Kidney (tissue), 14 donors: ENCODE data around the gene ANO7. TPM values are rescaled to one million over a fixed set of nuclear protein-coding genes. Genes with fewer than 3 reads are reported as not detected.

Experiments used
- DNase-seq, 5 donors: peaks; one replicate each; pipeline ENCODE4 v3.0.0-alpha.2; 2013 to 2020
- FAIRE-seq: peaks from 2 replicates; lab custom pipeline; 2012; peaks lifted over from hg19 to GRCh38; lab: Jason Lieb, UNC
- H3K27ac ChIP-seq, 2 donors: one replicate each; pipeline ENCODE4 v1.7.0; 2013; ENCODE audit warnings: low read depth in 2 of 2, low read length in 2 of 2, inconsistent platforms in 1 of 2
- H3K27me3 ChIP-seq: one replicate; pipeline ENCODE4 v1.7.1; 2013; ENCODE audit warnings: low read length, inconsistent platforms; ENCODE audit not compliant: control insufficient read depth, insufficient read depth
- H3K36me3 ChIP-seq, 3 donors: one replicate each; pipeline versions ENCODE4 v1.7.0 to v1.7.1; 2013; ENCODE audit warnings: low read length in 3 of 3, control low read depth in 1 of 3, inconsistent platforms in 1 of 3; ENCODE audit not compliant: insufficient read depth in 3 of 3, control insufficient read depth in 2 of 3
- H3K4me1 ChIP-seq, 3 donors: one replicate each; pipeline versions ENCODE4 v1.7.0 to v1.7.1; 2013; ENCODE audit warnings: low read length in 3 of 3, inconsistent platforms in 1 of 3, low read depth in 1 of 3; ENCODE audit not compliant: control insufficient read depth in 2 of 3, insufficient read depth in 2 of 3
- H3K4me3 ChIP-seq, 3 donors: one replicate each; pipeline versions ENCODE4 v1.7.0 to v1.8.1; 2013; ENCODE audit warnings: low read length in 3 of 3, control low read depth in 1 of 3, inconsistent platforms in 1 of 3
- H3K9ac ChIP-seq, 3 donors: one replicate each; pipeline versions ENCODE4 v1.7.0 to v1.7.1; 2013; ENCODE audit warnings: low read length in 3 of 3, control low read depth in 1 of 3, inconsistent platforms in 1 of 3
- H3K9me3 ChIP-seq, 3 donors: one replicate each; pipeline versions ENCODE4 v1.7.0 to v1.7.1; 2013; ENCODE audit warnings: low read length in 3 of 3, control low read depth in 1 of 3, inconsistent platforms in 1 of 3; ENCODE audit not compliant: control insufficient read depth in 2 of 3, insufficient read depth in 1 of 3
- intact Hi-C: fragments of 100-400 bp; cut with DNase I; formaldehyde crosslinking; loops from one replicate; pipeline ENCODE4 v1.11.1; 2022
- polyA plus RNA-seq: library from polyadenylated mRNA; stranded (reverse); fragments of 350-450 nt; fragmentation: Illumina TruSeq; extraction: RNeasy Lipid Tissue Mini Kit (QIAGEN cat#74804); gene quantifications from one replicate; pipeline ENCODE4 v1.2.3, GENCODE V29; 2014; ENCODE audit warnings: low read depth, low replicate concordance; ENCODE audit not compliant: insufficient read depth
- total RNA-seq: library from RNA; stranded (reverse); fragmentation: NEBNext Ultra II Directional; extraction: Animal tissue kit (Norgen Biotek cat#: 25700); gene quantifications from one replicate; pipeline ENCODE4 v1.2.1, GENCODE V29; 2021
- TF ChIP-seq, protein P1 (sequence below): IDR thresholded peaks from 3 replicates; pipeline ENCODE4 v1.5.1; 2012; ENCODE audit warnings: mild to moderate bottlenecking, moderate library complexity, borderline replicate concordance; ENCODE audit not compliant: insufficient read depth; ENCODE audit errors: extremely low read depth
- donor health status: control.
- donor health status: control.
- donor health status: control.
- donor health status: control.
- donor health status: control.
- donor health status: DM: yes; HTN: yes; CAD: no.
- donor health status: Normal renal cell carcinoma (clear cell type).

ANO7 gene
- total and polyA plus RNA-seq, 2 donors from 2014 or later: 1.1 to 1.9 TPM

DNA sequence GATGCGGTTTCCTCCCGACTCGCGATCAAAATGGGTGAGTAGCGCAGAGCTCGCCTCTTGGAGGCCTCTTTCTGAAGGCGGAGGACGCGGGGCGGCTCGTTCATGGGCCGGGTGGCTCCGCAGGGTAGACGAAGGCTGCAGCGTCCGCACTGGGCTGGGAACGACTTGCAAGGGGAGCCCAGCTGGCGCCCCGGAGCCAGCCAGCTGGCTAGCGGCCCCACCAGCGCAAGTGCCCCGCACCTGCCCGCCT is 38.9 kb upstream of the ANO7 start:
- H3K4me3 ChIP-seq: peak overlapping the region; percentile 90 to 97 (median 95)
- TF ChIP-seq, protein P1, sequence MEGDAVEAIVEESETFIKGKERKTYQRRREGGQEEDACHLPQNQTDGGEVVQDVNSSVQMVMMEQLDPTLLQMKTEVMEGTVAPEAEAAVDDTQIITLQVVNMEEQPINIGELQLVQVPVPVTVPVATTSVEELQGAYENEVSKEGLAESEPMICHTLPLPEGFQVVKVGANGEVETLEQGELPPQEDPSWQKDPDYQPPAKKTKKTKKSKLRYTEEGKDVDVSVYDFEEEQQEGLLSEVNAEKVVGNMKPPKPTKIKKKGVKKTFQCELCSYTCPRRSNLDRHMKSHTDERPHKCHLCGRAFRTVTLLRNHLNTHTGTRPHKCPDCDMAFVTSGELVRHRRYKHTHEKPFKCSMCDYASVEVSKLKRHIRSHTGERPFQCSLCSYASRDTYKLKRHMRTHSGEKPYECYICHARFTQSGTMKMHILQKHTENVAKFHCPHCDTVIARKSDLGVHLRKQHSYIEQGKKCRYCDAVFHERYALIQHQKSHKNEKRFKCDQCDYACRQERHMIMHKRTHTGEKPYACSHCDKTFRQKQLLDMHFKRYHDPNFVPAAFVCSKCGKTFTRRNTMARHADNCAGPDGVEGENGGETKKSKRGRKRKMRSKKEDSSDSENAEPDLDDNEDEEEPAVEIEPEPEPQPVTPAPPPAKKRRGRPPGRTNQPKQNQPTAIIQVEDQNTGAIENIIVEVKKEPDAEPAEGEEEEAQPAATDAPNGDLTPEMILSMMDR: no peak
- no peaks in the 10 kb centered on the region for H3K27me3 ChIP-seq
- peak overlapping the region in 1 of 3 donors; percentile 21 for H3K9ac ChIP-seq
- no peaks in the 10 kb centered on the region for H3K9me3 ChIP-seq
- peak overlapping the region in 1 of 2 donors; percentile 27 for H3K27ac ChIP-seq
- intact Hi-C loops: no loop called here
- FAIRE-seq (no peak), DNase-seq (no peak)
- peaks cover 0 to 3% (median 3%) of the 10 kb centered on the region in 3 donors for H3K36me3 ChIP-seq
- H3K4me1 ChIP-seq: peaks cover 0 to 19% (median 5%) of the 10 kb centered on the region in 3 donors

DNA sequence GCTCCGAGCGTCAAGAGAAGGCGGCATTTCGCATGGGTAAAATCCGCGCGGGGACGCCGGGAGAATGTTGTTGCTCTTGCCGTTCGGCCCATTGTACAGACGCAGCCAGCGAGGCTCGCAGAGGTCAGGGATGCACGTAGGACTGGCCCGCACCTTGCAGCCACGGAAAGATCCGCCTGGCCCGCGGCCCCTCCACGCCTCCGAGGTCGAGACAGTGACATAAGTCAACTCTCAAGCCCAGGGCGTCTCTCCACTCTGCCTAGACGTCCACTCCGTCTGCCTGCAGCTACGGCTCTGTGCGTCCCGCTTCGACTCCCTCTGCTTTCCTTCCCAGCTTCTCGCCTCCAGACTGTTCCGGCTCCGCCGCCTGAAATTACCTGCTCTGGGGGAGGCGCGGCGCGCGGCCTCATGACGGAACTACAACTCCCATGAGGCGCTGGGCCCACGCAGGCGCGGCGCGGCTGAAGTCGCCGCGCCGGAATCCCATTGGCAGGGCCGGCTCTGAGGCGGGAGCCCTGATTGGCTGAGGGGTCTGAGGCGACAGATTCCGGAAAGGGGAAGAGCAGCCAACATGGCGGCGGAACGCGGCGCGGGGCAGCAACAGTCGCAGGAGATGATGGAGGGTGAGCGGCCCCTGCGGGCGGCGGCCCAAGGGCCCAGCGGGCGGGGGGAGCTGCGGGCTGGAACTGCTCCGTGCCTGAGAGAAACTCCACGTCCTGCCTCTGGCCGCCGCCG is 38.4 kb upstream of the ANO7 start, which contains the start of gene PPP1R7:
Gene PPP1R7 (plus strand): TSS at position 543 of the 735 bp plus-strand sequence. CDS start 29 bp downstream, at position 572.
- H3K27ac ChIP-seq: peak within 1 kb of the TSS; percentile 27 to 45
- FAIRE-seq: no peak
- H3K4me1 ChIP-seq: peaks cover 0 to 19% (median 5%) of the 10 kb centered on the region in 3 donors
- no peaks in the 10 kb centered on the region for H3K27me3 ChIP-seq
- TF ChIP-seq, protein P1: no peak
- DNase-seq: peak; percentile 96 to 98 (median 98)
- H3K9ac ChIP-seq: peak within 1 kb of the TSS; percentile 64 to 84 (median 82)
- H3K4me3 ChIP-seq: peak within 1 kb of the TSS; percentile 90 to 97 (median 95)
- intact Hi-C loops: no loop called here
- no peaks in the 10 kb centered on the region for H3K9me3 ChIP-seq
- peaks cover 0 to 7% (median 3%) of the 10 kb centered on the region in 3 donors for H3K36me3 ChIP-seq

DNA sequence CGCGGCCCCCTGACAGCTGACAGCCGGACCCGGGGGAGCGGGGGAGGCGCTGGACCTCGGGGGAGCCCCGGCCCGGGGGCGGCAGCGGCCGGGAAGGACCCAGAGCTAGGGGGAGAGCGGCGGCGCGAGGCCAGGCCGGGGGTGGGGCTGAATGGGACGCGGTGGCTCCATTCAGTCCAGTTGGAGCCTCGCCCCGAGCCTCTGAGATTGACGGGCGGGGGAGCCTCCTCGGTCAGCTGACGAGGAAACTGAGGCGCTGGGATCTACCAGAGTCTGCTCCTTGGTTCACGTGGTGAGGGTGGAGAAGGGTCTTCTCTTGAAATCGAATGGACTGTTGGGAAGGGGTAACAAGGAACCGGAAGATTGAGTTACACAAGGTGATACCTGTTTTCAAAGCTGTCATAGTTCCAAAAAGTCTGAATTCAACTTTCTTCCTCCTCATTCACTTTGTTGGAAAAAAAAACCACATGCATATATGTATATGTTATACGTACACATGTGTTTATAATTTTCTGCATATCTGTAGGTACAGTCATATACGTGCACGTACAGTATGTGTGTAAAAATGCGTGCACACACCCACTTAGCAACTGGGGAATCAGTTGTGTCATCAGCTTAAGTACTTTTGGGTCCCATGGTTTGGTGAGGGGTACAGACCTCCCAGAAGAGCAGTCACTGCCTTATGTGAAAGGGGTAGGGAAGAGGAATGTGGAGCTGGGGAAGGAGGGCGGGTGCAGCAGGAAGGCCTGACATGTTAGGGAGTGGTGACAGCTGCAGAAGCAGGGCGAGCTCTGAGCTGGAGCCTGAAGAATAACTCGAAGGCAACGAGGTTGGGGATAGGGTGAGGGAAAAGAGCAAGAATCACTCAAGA is 37.6 kb upstream of the ANO7 start:
- DNase-seq (peak in 2 of 5 donors; percentile 44 to 50), FAIRE-seq (no peak)
- Histone ChIP-seq H3K4me1 (peaks cover 0 to 19% (median 5%) of the 10 kb centered on the region in 3 donors), H3K36me3 (peaks cover 0 to 9% (median 3%) of the 10 kb centered on the region in 3 donors), H3K4me3 (peak overlapping the region; percentile 79 to 97 (median 85)), H3K27me3 (no peaks in the 10 kb centered on the region), H3K9ac (peak overlapping the region; percentile 45 to 84 (median 64)), H3K9me3 (no peaks in the 10 kb centered on the region), H3K27ac (peak overlapping the region in 1 of 2 donors; percentile 27)
- TF ChIP-seq, protein P1: no peak
- intact Hi-C loops: no loop called here
